ENCODE data around the gene IFNE.
"Not testable (repeated sequence)": the region's sequence is repeated elsewhere in the genome, so short reads cannot be mapped to it uniquely, and the experiment has no call there.

Gene IFNE

GRCh38 chr9:21504113-21504512, 22.0 kb upstream of the IFNE start:
- H3K4me3 ChIP-seq (ENCODE audit: low read length), result no peak overlapping the region

GRCh38 chr9:21502586-21502985, 20.5 kb upstream of the IFNE start:
- H3K4me3 ChIP-seq (ENCODE audit: low read length), result no peak overlapping the region
- DNase-seq (ENCODE audit: low read depth, low spot score), result no peak

More at GRCh38 chr9:21504113-21504512, 22.0 kb upstream of the IFNE start:
- no peak for DNase-seq (ENCODE audit: low read depth, low spot score)

- DNase-seq (ENCODE audit: low read depth, low spot score), result no peak
- H3K4me3 ChIP-seq (ENCODE audit: low read length), result no peak overlapping the region
Observed at GRCh38 chr9:21499912-21500311, 17.8 kb upstream of the IFNE start.

GRCh38 chr9:21491756-21492155, 9.6 kb upstream of the IFNE start:
- H3K4me3 ChIP-seq (ENCODE audit: low read length), result no peak overlapping the region
- no peak for DNase-seq (ENCODE audit: low read depth, low spot score)

GRCh38 chr9:21481470-21482056, 550 bp downstream of the IFNE start:
- DNase-seq (ENCODE audit: low read depth, low spot score), result no peak
- H3K4me3 ChIP-seq (ENCODE audit: low read length), result no peak overlapping the region

- no peak overlapping the region for H3K4me3 ChIP-seq (ENCODE audit: low read length)
- DNase-seq (ENCODE audit: low read depth, low spot score), result no peak
Observed at GRCh38 chr9:21479152-21479702, 2.9 kb downstream of the IFNE start.

GRCh38 chr9:21477466-21477865, 4.6 kb downstream of the IFNE start:
- DNase-seq (ENCODE audit: low read depth, low spot score), result no peak

GRCh38 chr9:21473236-21473635, 8.9 kb downstream of the IFNE start:
- DNase-seq (ENCODE audit: low read depth, low spot score), result no peak
- H3K4me3 ChIP-seq (ENCODE audit: low read length), result no peak overlapping the region

More at GRCh38 chr9:21477466-21477865, 4.6 kb downstream of the IFNE start:
- H3K4me3 ChIP-seq (ENCODE audit: low read length), result no peak overlapping the region

GRCh38 chr9:21470126-21470525, 12.0 kb downstream of the IFNE start:
- no peak overlapping the region for H3K4me3 ChIP-seq (ENCODE audit: low read length)
- no peak for DNase-seq (ENCODE audit: low read depth, low spot score)

- no peak for DNase-seq (ENCODE audit: low read depth, low spot score)
- no peak overlapping the region for H3K4me3 ChIP-seq (ENCODE audit: low read length)
Observed at GRCh38 chr9:21465859-21466518, 16.1 kb downstream of the IFNE start.

- no peak for DNase-seq (ENCODE audit: low read depth, low spot score)
Observed at GRCh38 chr9:21465138-21465537, 17.0 kb downstream of the IFNE start.

GRCh38 chr9:21461377-21461776, 20.7 kb downstream of the IFNE start:
- no peak for DNase-seq (ENCODE audit: low read depth, low spot score)
- no peak overlapping the region for H3K4me3 ChIP-seq (ENCODE audit: low read length)

More at GRCh38 chr9:21465138-21465537, 17.0 kb downstream of the IFNE start:
- no peak overlapping the region for H3K4me3 ChIP-seq (ENCODE audit: low read length)

- no peak overlapping the region for H3K4me3 ChIP-seq (ENCODE audit: low read length)
- no peak for DNase-seq (ENCODE audit: low read depth, low spot score)
Observed at GRCh38 chr9:21455320-21455719, 26.8 kb downstream of the IFNE start.

- H3K4me3 ChIP-seq (ENCODE audit: low read length), result no peak overlapping the region
- DNase-seq (ENCODE audit: low read depth, low spot score), result no peak
Observed at GRCh38 chr9:21454149-21454548, 28.0 kb downstream of the IFNE start.

- no peak overlapping the region for H3K4me3 ChIP-seq (ENCODE audit: low read length)
- no peak for DNase-seq (ENCODE audit: low read depth, low spot score)
Observed at GRCh38 chr9:21452681-21453080, 29.4 kb downstream of the IFNE start.

- no peak overlapping the region for H3K4me3 ChIP-seq (ENCODE audit: low read length)
- no peak for DNase-seq (ENCODE audit: low read depth, low spot score)
Observed at GRCh38 chr9:21450733-21451394, 31.2 kb downstream of the IFNE start.

GRCh38 chr9:21449312-21449711, 32.8 kb downstream of the IFNE start:
- not testable (repeated sequence) for DNase-seq (ENCODE audit: low read depth, low spot score); H3K4me3 ChIP-seq (ENCODE audit: low read length)

- no peak overlapping the region for H3K4me3 ChIP-seq (ENCODE audit: low read length)
- DNase-seq (ENCODE audit: low read depth, low spot score), result no peak
Observed at GRCh38 chr9:21443849-21444625, 38.1 kb downstream of the IFNE start.

- no peak within 1 kb of the TSS for H3K4me3 ChIP-seq (ENCODE audit: low read length)
- no peak for DNase-seq (ENCODE audit: low read depth, low spot score)
Observed at GRCh38 chr9:21440139-21440538, 42.0 kb downstream of the IFNE start, which contains the start of gene IFNA1. Gene IFNA1, plus strand, starts transcription at chr9:21440439. Its CDS starts 69 bp downstream, at chr9:21440508.

Data from Jurkat, Clone E6-1 (cell line).